Uterus (tissue), 2 donors: Measurements from ENCODE around the gene HHLA2.

Experiments used
- CTCF ChIP-seq, 4 experiments: fragments of 200-600 bp in 2 of 4; fragments of 450-650 bp in 2 of 4; sonication (generic) in 2 of 4; IDR thresholded peaks; one replicate each; pipeline ENCODE4 v1.5.1; 2016 to 2019; ENCODE audit warnings: antibody characterized with exemption in 4 of 4, mild to moderate bottlenecking in 2 of 4, moderate library complexity in 1 of 4
- POLR2A ChIP-seq, 2 donors: fragments of 450-650 bp; IDR thresholded peaks; one replicate each; pipeline ENCODE4 v1.6.1; 2016; ENCODE audit warnings: antibody characterized with exemption in 2 of 2, mild to moderate bottlenecking in 1 of 2, moderate library complexity in 1 of 2

- TF ChIP-seq CTCF (IDR thresholded peaks at IDR 0.05) (no peak), POLR2A (IDR thresholded peaks at IDR 0.05) (no peak)
These were observed 32.6 kb downstream of the HHLA2 start for GRCh38 chr3:108328821-108329486.
